H9 (cell line): ENCODE results near the gene TXNRD1. TPM values are rescaled to one million over a fixed set of nuclear protein-coding genes. Genes with fewer than 3 reads are reported as not detected.

Source experiments
- DNase-seq: peaks from one replicate; pipeline ENCODE4 v3.0.0-alpha.2; 2017
- H2AFZ ChIP-seq: one replicate; pipeline ENCODE4 v1.6.1; 2013; ENCODE audit warnings: mild to moderate bottlenecking, low read length, control low read depth, moderate library complexity
- H2AK5ac ChIP-seq: 2 replicates; pipeline ENCODE4 v1.6.1; 2013; ENCODE audit warnings: low read length, control low read depth, mixed read lengths; ENCODE audit not compliant: insufficient read length
- H2BK120ac ChIP-seq: one replicate; pipeline ENCODE4 v1.6.1; 2013; ENCODE audit warnings: low read depth, mild to moderate bottlenecking, low read length, control low read depth, inconsistent platforms; ENCODE audit not compliant: poor library complexity, severe bottlenecking
- H2BK12ac ChIP-seq: 2 replicates; pipeline ENCODE4 v1.6.1; 2013; ENCODE audit warnings: low read length, control low read depth, mixed read lengths, low read depth; ENCODE audit not compliant: insufficient read length
- H2BK15ac ChIP-seq: 2 replicates; pipeline ENCODE4 v1.6.1; 2013; ENCODE audit warnings: low read depth, low read length, control low read depth
- H2BK20ac ChIP-seq: one replicate; pipeline ENCODE4 v1.6.1; 2013; ENCODE audit warnings: low read depth, mild to moderate bottlenecking, low read length, control low read depth, inconsistent platforms; ENCODE audit not compliant: poor library complexity, severe bottlenecking
- H2BK5ac ChIP-seq: 2 replicates; pipeline ENCODE4 v1.6.1; 2013; ENCODE audit warnings: low read length, control low read depth, mixed read lengths; ENCODE audit not compliant: insufficient read length
- H3K14ac ChIP-seq: 2 replicates; pipeline ENCODE4 v1.6.1; 2013; ENCODE audit warnings: low read length, control low read depth; ENCODE audit not compliant: insufficient read depth
- H3K18ac ChIP-seq: 2 replicates; pipeline ENCODE4 v1.6.1; 2013; ENCODE audit warnings: low read depth, mild to moderate bottlenecking, mixed read lengths, low read length, control low read depth; ENCODE audit not compliant: insufficient read length
- H3K23ac ChIP-seq: 2 replicates; pipeline ENCODE4 v1.6.1; 2013; ENCODE audit warnings: low read length, control low read depth, mixed read lengths, low read depth; ENCODE audit not compliant: insufficient read length
- H3K23me2 ChIP-seq: 2 replicates; pipeline ENCODE4 v1.6.1; 2013; ENCODE audit warnings: low read depth, mild to moderate bottlenecking, mixed read lengths, low read length, control low read depth; ENCODE audit not compliant: insufficient read length, poor library complexity, severe bottlenecking
- H3K27ac ChIP-seq: 2 replicates; pipeline ENCODE4 v1.5.1; 2013; ENCODE audit warnings: low read length, control low read depth, mixed read lengths, low read depth; ENCODE audit not compliant: insufficient read length
- H3K27me3 ChIP-seq: 2 replicates; pipeline ENCODE4 v1.6.1; 2013; ENCODE audit warnings: low read length, control low read depth, inconsistent platforms; ENCODE audit not compliant: insufficient read depth
- H3K4ac ChIP-seq: 2 replicates; pipeline ENCODE4 v1.6.1; 2013; ENCODE audit warnings: low read depth, mild to moderate bottlenecking, control low read depth, inconsistent platforms, low read length, moderate library complexity
- H3K4me1 ChIP-seq: 2 replicates; pipeline ENCODE4 v1.6.1; 2013; ENCODE audit warnings: low read length, control low read depth, inconsistent platforms; ENCODE audit not compliant: insufficient read depth
- H3K4me2 ChIP-seq: 2 replicates; pipeline ENCODE4 v1.6.1; 2013; ENCODE audit warnings: low read length, control low read depth, mixed read lengths; ENCODE audit not compliant: insufficient read length, insufficient read depth
- H3K56ac ChIP-seq: 2 replicates; pipeline ENCODE4 v1.6.1; 2013; ENCODE audit warnings: low read depth, mild to moderate bottlenecking, mixed read lengths, low read length, control low read depth; ENCODE audit not compliant: insufficient read length
- H3K79me1 ChIP-seq: 2 replicates; pipeline ENCODE4 v1.6.1; 2013; ENCODE audit warnings: low read depth, mild to moderate bottlenecking, moderate library complexity, low read length, control low read depth, inconsistent platforms; ENCODE audit not compliant: insufficient read depth, poor library complexity, severe bottlenecking
- H3K79me2 ChIP-seq: 2 replicates; pipeline ENCODE4 v1.6.1; 2013; ENCODE audit warnings: low read length, control low read depth, inconsistent platforms; ENCODE audit not compliant: insufficient read depth
- H3K9ac ChIP-seq: 2 replicates; pipeline ENCODE4 v1.6.1; 2013; ENCODE audit warnings: low read length, control low read depth, mixed read lengths; ENCODE audit not compliant: insufficient read length; ENCODE audit errors: extremely low read depth
- H3K9me3 ChIP-seq: one replicate; pipeline ENCODE4 v1.6.1; 2013; ENCODE audit warnings: low read depth, low read length, inconsistent platforms; ENCODE audit not compliant: control insufficient read depth
- H3T11ph ChIP-seq: one replicate; pipeline ENCODE4 v1.6.1; 2013; ENCODE audit warnings: mild to moderate bottlenecking, low read length, control low read depth, inconsistent platforms
- H4K20me1 ChIP-seq: one replicate; pipeline ENCODE4 v1.6.1; 2013; ENCODE audit not compliant: control insufficient read depth, insufficient read length, insufficient read depth
- H4K5ac ChIP-seq: 2 replicates; pipeline ENCODE4 v1.6.1; 2013; ENCODE audit warnings: low read depth, mild to moderate bottlenecking, mixed read lengths, low read length, control low read depth; ENCODE audit not compliant: insufficient read length
- H4K8ac ChIP-seq: replicated peaks from 2 replicates; pipeline ENCODE4 v1.6.1; 2013; ENCODE audit warnings: low read length, control low read depth, mixed read lengths, low read depth; ENCODE audit not compliant: insufficient read length
- H4K91ac ChIP-seq: 2 replicates; pipeline ENCODE4 v1.6.1; 2013; ENCODE audit warnings: low read depth, mild to moderate bottlenecking, moderate library complexity, mixed read lengths, low read length, control low read depth; ENCODE audit not compliant: insufficient read length
- H3K27ac Mint-ChIP-seq, 3 experiments: 2 replicates in 2 of 3; 3 replicates in 1 of 3; pipeline ENCODE4 v1.8.0; 2020 to 2021; ENCODE audit warnings: mixed read lengths in 3 of 3, mild to moderate bottlenecking in 1 of 3, moderate library complexity in 1 of 3
- H3K27me3 Mint-ChIP-seq: 2 replicates; pipeline ENCODE4 v1.8.0; 2021; ENCODE audit warnings: low read depth, mild to moderate bottlenecking, moderate library complexity, mixed read lengths
- H3K36me3 Mint-ChIP-seq, 3 experiments: 2 replicates in 2 of 3; 3 replicates in 1 of 3; pipeline ENCODE4 v1.8.0; 2020 to 2021; ENCODE audit warnings: low read depth in 3 of 3, mixed read lengths in 3 of 3; ENCODE audit not compliant: insufficient read depth in 1 of 3
- H3K4me1 Mint-ChIP-seq, 2 experiments: 2 replicates each; pipeline ENCODE4 v1.8.0; 2020; ENCODE audit warnings: mixed read lengths in 2 of 2
- H3K4me3 Mint-ChIP-seq, 2 experiments: 2 replicates in 1 of 2; 3 replicates in 1 of 2; pipeline ENCODE4 v1.8.0; 2020 to 2021; ENCODE audit warnings: mild to moderate bottlenecking in 2 of 2, mixed read lengths in 2 of 2, moderate library complexity in 1 of 2
- H3K9me3 Mint-ChIP-seq, 2 experiments: 2 replicates in 1 of 2; 3 replicates in 1 of 2; pipeline ENCODE4 v1.8.0; 2020; ENCODE audit warnings: mild to moderate bottlenecking in 2 of 2, mixed read lengths in 2 of 2, moderate library complexity in 1 of 2
- CTCF ChIP-seq: fragments of 200-600 bp; sonication (generic); conservative IDR thresholded peaks from 3 replicates; pipeline ENCODE4 v1.8.0; 2021; ENCODE audit warnings: antibody characterized with exemption, mild to moderate bottlenecking
- WGBS: extraction: QIAGEN DNeasy Blood & Tissue Kit; methylation state at CpG from one replicate; pipeline ENCODE4 v1.1.7; 2013; ENCODE audit warnings: missing lambda C conversion rate, low lambda C conversion rate, mixed read lengths; ENCODE audit not compliant: insufficient read length; ENCODE audit errors: extremely low coverage; 5-methylcytosine and 5-hydroxymethylcytosine counted together
- total RNA-seq: library from RNA; stranded (reverse); gene quantifications from 2 replicates; pipeline ENCODE4 v1.2.1, GENCODE V29; 2021

The TXNRD1 gene
- total RNA-seq, 1 experiment from 2014 or later, result 100 TPM

DNA sequence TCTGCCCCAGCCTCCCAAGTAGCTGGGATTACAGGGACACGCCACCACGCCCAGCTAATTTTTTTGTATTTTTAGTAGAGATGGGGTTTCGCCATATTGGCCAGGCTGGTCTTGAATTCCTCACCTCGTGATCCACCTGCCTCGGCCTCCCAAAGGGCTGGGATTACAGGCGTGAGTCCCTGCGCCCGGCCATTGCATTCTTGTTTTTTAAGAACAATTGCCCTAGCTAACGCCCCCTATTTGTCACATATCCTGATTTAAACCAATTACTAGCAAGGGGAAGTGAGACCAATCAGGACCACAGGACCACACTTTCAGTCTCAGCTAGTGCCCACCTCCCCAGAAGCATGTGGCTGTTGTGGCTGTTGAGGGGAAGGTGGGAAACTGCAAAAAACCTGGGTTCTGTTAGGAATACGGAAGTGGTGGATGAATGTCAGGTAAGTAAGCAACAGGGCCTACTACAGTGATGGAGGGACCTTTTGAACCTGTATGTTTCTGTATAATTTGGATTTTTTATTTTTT is 39.8 kb upstream of the TXNRD1 start:
- no peak overlapping the region for H2BK5ac ChIP-seq
- H3K27me3 ChIP-seq, result no peaks in the 10 kb centered on the region
- no peaks in the 10 kb centered on the region for H3K4me1 ChIP-seq
- Mint-ChIP-seq H3K27ac (no peak overlapping the region), H3K9me3 (no peaks in the 10 kb centered on the region), H3K4me3 (no peak overlapping the region), H3K36me3 (no peaks in the 10 kb centered on the region), H3K4me1 (peaks cover 0 to 3% of the 10 kb centered on the region in 2 experiments; a peak in 1 of 4 replicates), H3K27me3 (peaks cover 2% of the 10 kb centered on the region)
- H3K79me1 ChIP-seq, result no peaks in the 10 kb centered on the region
- H2BK20ac ChIP-seq, result no peak overlapping the region
- WGBS, result no CpG with 5 or more reads among the region's 10 CpGs
- H2BK12ac ChIP-seq, result no peak overlapping the region
- no peak for DNase-seq
- H3K14ac ChIP-seq, result no peak overlapping the region
- no peak overlapping the region for H3T11ph ChIP-seq
- H3K18ac ChIP-seq, result no peak overlapping the region
- no peaks in the 10 kb centered on the region for H3K9me3 ChIP-seq
- no peak overlapping the region for H3K4ac ChIP-seq
- H3K23ac ChIP-seq, result no peak overlapping the region
- H3K4me2 ChIP-seq, result no peak overlapping the region
- H2BK120ac ChIP-seq, result no peak overlapping the region
- no peak overlapping the region for H2AK5ac ChIP-seq
- H3K56ac ChIP-seq, result no peak overlapping the region
- TF ChIP-seq CTCF, result no peak
- H3K23me2 ChIP-seq, result no peaks in the 10 kb centered on the region
- H4K20me1 ChIP-seq, result no peaks in the 10 kb centered on the region
- H2AFZ ChIP-seq, result no peak overlapping the region
- H4K5ac ChIP-seq, result no peak overlapping the region
- H4K91ac ChIP-seq, result no peak overlapping the region
- H4K8ac ChIP-seq, result no peak overlapping the region
- H3K27ac ChIP-seq, result no peak overlapping the region
- no peak overlapping the region for H2BK15ac ChIP-seq
- no peaks in the 10 kb centered on the region for H3K79me2 ChIP-seq
- no peak overlapping the region for H3K9ac ChIP-seq
